SHP77 (cell line): Measurements from ENCODE around the gene PPP6R1.

Experiments
- DNase-seq, 2 experiments: peaks; one replicate each; lab custom pipeline; 2025; lab: John Stamatoyannopoulos, UW

Gene PPP6R1

DNA sequence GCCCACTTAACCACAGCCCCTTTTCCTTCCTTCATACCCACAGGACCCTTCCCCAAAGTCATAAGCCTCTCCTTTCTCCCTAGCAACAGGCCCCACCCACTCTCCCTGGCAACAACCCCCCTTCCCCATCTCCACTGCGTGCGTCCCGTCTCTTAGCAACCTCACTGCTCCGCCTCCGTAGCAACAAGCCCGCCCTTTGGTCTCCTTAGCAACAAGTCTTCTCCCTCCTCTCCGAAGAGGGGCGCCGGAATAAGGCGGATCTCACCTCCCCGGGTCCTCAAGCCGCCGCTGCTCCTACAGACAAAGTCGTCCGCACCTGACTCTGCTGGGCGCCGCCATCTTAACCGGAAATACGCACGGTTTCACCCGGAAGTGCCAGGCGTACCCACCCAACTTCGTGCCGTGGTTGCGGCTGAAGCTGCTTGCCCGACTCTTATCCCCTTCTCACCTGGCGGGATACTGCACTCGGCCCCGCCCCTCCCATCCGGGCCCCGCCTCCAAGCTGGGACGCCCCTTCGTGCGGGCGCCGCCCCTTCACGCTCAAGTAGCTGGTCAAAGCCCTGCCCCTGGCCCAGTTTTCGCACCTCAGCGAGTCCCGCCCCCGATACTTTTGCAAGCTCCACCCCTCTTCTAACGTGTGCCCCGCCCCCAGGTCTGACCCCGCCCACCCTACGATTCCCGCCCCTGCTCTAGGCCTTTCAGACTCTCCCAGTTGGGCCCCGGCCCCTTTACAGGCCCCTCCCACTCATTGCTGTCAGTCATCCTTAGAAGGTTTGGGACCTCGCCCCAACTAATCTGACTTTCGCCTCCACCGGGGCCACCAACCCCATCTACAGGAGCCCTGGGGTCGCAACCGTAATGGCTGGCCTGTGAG, 21.2 kb upstream of the PPP6R1 start, which contains the start of gene HSPBP1:
TSS of gene HSPBP1 (minus strand) at position 341 of the 874 bp plus-strand sequence. CDS start 502 bp downstream, outside the sequence.
- peak; percentile 95 for DNase-seq

DNA sequence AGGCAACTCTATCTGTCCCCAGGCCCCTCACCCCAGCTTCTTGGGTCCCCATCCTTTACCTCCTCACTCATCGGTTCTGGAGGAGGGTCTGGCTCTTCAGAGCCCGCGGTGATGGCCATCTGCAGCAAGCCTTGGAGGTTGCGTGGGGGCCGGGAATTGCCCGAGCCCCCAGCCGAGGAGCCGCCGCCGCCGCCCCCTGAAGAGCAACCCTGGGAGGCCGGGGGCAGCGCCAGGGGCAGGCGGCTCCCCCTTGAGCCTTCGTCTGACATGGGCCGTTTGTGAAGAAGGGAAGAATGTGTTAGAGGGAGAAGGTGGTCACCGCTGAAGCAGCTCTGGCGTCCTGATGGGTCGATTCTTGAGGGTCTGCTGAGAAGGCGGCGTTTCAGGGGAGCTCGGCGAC, 20.5 kb upstream of the PPP6R1 start:
- DNase-seq = no peak

DNA sequence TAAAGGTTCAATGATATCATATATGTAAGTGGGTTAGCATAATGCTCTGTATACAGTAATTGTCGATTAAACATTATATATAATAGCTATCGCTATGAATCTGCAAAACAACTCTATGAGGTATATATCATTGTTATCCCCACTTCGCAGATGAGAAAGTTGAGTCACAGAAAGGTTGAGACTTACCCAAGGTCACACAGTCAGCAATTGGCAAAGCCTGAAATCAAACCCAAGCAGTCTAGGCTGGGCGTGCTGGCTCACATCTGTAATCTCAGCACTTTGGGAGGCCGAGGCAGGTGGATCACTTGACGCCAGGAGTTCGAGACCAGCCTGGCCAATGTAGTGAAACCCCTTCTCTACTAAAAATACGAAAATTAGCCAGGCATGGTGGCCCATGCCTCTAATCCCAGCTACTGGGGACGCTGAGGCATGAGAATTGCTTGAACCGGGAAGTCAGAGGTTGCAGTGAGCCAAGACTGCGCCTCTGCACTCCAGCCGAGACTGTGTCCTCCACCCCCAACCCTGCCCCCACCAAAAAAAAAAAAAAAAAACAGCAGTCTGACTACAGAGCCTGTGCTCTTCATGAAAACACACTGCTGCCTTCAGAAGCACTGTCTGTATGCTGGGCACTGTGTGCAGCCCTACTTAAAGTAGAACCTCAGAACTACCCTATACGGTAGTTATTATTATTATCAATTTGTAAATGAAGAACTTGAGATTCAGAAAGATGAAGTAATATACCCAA, 19.7 kb upstream of the PPP6R1 start:
- no peak for DNase-seq

DNA sequence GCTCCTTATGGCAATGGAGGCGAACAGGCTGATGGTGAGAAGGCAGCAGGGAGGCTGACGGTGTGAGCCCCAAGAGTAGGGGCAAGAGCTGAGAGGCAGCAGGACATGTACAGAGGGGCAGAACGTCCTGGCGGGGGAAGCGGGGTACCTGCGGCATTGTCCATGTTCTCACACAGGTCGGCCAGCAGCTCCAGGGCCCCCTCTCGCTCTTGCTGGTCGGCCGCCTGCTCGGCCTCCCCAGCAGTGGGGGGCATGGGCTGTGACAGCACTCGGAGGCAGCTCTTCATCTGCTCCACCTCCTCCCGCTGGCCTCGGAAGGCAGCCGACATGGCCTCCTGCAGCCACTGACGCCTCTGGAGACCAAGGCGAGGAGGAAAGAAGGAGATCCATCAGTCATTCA, 18.7 kb upstream of the PPP6R1 start:
- DNase-seq = no peak

DNA sequence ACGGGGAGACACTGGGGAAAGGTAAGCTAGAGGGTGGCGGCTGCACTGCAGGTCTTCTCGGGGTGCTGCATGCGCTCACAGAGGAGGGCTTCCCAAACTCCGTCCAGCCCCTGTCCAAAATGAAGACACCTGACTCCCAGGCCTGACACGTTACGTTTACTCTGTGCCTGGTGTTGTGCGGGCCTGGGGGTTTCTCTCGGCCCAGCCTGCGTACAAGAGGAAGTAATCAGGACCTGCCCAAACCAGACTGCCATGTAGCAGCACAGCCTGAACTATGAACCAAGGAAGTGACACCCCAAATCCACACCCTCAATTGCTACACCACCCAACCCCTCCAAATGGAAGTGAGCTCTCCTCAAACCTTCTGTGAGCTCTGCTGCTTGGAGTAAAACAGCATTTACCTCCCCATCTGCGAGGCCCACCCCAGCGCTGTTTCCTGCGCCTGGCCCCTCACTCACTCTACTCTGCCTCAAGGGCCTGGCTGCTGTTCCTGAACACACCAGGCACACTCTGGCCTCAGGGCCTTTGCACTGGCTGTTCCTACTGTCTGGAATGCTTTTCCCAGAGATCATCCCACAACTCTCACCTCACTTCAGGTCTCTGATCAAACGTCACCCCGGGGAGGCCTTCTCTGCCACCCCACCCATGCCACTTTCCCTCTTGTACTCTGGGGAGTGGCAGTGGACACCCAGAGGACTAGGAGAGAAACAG, 18.1 kb upstream of the PPP6R1 start:
- no peak for DNase-seq

DNA sequence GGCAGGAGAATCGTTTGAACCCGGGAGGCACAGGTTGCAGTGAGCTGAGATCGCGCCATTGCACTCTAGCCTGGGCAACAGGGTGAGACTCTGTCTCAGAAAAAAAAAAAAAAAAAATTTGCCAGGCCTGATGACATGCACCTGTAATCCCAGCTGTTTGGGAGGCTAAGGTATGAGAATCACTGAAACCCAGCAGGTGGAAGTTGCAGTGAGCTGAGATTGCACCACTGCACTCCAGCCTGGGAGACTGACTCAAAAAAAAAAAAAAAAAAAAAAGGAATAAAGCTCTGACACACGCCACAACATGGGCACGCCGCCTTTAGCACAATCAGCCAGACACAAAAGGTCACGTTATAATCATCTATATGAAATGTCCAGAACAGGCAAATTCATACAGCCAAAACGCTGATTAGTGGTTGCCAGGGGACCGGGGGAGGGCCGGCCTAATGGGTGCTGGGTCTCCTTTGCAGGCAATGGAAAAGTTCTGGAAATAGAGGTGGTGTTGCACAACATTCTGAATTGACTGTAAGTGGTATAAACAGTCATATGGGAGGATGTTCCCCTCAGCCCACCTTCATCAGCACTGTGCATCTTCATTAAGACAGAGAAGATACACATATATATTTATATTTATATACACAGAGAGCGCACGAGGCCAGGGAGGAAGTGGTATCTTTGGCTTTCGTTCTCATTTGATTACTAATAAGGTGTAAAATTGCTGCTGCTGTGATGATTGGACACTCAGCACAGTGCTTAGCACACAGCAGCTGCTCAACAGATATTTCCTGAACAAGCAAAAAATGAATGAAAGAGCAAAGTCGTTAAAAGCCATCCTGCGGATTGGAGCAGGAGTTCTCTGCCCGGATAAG, 17.3 kb upstream of the PPP6R1 start:
- DNase-seq = no peak

DNA sequence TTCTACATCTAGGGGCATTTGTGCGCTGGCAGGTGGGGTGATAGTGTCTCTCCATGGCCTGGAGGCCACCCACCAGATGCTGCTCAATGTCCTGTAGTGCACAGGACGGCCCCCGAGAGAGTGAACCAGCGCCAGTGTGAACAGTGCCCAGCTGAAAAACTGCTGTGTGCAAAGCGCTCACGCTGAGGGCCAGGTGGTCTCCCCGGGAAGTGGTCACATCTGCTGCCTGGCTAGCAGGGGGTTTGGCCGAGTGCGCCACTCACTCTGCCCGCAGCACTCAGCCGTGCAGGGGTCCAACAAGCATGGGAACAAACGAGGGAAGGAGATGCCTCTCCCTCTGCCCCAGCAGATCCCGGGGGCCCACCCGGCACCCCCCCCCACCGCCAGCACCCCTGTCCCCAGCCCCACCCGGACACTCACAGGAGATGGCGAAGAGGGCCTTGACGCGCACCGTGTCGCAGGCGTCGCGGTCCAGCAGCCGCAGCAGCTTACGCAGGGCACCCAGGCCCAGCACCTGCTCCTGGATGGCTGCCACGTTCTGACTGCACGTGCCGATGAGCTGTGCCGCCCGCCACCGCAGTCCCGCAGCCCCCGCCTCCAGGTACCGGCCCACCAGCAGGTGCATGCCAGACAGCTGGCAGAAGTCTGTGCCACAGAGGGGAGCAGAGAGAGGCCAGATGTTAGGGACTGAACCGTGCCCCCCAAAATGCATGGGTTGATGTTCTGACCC, 15.3 kb upstream of the PPP6R1 start:
- peak; percentile 47 to 60 for DNase-seq

DNA sequence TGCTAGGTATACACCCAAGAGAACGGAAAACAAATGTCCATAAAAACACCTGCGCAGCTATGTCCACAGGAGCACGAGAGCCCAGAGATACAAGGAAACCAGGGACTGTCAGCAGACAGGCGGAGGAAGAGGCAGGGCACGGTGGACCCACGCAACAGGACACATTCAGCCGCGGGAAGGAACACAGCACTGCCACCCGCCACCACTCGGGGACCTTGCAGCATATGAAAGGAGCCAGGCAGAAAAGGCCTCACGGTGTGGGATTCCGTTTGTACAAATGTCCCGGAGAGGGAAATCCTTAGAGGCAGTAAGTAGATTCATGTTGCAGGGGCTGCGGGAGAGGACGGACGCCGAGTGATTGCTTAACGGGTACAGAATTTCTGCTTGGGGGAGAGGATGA, 13.3 kb upstream of the PPP6R1 start:
- no peak for DNase-seq

DNA sequence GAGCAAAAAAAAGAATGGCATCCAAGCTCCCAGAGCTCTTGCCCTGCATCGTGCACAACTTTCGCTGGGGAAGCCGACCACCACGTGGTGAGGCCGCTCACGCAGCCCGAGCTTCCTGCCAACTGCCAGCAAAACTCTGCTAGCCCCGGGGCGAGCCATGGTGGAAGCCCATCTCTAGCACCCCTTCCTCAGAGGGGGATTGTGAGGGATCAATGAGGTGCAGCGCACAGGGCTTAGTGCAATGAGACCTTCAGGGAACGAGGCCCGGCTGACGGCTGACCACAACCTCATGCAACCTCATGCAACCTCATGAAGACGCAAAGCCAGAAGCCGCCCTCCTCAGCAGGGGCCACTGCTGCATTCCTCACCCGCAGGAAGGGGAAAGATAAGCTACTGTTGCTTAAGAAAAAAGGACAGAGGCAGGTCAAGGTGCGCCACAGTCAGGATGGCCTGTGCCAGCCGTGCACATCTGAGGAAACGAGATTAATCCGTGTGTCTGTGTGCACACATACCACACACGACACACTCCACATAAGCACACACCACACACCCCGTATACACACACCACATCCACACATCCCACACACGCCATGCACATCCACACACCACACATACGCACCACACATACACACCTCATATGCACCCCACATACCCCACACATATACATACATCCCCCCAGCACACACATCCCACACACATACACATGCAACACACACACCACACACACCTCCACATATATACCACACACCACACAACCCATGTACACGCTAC, 11.5 kb upstream of the PPP6R1 start:
- no peak for DNase-seq

DNA sequence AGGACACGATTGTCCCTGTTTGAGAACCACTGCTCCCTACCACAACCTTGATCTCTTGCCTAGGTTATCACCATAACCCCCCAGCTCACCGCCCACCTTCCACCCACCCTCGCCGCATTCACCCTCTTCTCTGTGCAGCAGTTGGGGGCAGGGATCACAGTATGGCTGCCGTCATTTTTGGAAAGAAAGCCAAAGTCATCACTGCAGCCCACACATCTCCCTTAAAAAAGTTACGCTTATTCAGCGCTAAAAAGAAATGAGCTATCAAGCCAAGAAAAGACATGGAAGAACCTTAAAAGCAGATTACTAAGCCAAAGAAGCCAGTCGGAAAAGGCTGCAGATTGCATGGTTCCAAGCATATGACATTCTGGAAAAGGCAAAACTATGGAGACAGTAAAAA, 10.5 kb upstream of the PPP6R1 start:
- no peak for DNase-seq

DNA sequence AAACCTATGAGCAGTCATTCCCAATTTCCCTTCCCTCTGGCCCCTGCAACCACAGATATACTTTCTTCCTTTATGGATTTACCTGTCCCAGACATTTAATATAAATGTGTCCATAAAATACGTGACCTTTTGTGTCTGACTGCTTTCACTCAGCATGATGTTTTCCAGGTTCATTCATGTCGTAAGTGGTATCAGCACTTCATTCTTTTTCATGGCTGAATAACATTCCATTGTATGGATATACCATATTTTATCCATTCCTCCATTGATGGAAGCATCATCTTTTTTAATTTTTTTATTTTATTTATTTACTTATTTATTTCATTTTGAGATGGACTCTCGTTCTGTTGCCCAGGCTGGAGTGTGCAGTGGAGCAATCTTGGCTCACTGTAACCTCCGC, 8.0 kb upstream of the PPP6R1 start:
- no peak for DNase-seq

DNA sequence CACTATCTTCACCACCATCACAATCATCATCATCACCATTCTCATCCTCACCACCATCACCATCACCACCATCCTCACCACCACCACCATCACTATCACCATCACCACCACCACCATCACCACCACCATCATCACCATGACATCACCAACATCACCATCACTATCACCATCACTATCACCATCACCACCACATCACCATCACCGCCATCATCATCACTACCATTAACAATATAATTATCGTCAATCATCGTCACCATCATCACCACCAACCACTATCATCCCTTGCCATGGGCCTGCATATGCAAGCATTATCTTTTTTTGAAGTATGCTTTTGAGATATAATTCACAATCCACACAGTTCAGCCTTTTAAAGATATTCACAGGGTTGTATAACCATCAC, 7.6 kb upstream of the PPP6R1 start:
- DNase-seq = no peak

DNA sequence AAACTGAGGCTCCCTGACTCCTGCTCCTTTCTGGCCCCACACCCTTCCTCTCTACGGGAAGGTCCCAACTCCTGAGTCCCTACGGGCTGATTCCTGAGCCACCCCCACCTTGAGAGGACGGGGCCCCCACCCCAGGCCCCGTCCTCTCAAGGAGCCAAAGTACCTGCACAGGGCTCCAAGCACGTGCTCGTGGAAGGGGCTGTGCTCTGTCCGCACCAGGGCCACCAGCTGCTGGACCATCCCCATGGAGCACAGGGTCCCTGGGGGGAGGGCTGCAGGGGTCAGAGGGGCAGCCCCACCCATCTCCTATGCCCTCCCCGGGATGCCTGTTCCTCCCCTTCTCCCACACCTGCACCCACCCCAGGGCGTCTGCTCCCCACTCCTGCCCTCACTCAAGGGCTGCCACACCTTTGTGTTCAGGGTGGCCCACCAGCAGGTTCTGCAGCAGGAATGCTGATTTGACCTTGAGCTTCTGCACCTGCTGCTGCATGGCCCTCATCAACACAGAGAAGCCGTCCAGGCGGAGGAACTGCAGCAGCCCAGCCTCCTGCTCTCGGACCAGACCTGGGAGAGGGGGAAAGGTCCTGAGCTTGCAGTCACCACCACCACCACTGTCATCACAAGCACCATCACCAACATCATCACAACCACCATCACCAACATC, 7.0 kb upstream of the PPP6R1 start:
- no peak for DNase-seq

DNA sequence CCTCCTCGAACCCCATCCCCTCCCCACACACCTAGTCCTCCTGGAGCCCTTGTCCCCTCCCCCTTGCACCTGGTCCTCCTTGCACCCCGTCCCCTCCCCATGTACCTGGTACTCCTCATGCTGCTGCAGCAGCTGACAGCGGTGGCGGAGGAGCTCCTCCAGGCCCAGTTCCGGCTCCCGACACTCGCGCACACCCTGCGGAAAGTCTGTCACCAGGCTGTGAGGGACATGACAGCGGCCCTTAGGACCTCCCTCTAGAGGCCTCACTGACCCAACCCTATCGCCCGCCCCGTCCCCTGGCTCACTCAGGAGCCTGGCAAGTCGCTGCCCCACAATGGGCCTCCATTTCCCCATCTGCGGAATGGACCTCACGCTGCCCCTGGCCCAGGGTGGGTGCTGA, 6.4 kb upstream of the PPP6R1 start:
- no peak for DNase-seq

DNA sequence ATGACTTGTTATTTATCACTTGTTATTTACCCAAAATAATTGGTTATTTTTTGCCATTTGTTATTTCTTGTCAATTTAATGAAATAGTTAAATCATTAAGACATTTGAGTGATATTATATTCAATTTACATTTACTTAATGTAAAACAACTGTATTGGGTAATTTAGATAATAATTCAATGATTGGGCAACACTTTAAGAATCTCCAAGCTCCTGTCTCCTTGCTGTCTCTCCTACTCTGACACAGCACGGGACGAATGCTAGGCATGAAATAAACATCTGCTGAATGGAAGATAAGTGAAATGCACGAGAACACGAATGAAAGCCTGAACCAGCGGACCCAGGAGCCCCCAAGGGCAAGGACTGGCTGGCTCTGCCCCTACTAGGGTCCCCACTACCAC, 5.7 kb upstream of the PPP6R1 start:
- DNase-seq = no peak

DNA sequence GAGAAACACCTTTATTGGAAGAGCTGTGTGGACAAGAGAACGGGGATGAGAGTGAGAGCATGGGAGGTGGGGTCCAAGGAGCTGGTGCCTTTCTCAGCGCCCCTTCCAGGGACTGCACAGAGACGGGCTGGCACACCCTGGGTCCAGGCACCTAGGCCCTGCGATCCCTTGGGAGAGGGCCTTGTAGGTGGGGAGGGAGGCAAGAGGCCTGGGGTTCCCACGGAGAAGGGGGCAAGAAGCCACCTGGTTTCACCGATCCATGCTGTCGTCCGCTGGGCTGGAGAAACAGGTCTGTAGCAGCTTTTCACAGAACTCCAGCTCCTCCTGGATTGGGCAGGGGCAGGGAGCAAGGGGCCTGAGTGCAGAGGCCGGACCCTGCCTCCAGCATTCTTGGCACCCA, 3.5 kb upstream of the PPP6R1 start:
- no peak for DNase-seq

DNA sequence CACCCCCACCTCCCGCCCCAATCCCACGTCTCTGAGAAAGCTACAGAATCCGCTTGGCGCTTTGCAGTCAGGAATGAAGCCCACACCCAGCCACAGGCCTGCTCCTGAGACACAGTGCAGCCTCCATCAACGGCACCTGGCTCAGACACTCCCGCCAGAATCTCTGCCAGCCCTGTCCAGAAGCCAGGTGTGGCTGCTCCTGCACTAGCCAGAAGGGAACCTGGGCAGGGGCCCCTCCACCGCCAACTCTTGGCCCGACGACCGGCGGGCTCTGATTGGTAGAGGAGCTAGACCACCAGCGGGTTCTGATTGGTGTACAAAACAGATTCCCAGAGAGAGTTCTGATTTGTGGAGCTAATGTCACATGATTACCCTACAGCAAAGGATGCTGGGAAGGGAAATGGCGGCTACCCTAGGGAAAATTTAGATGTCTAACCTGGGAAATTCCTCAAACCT, 2.9 kb upstream of the PPP6R1 start:
- DNase-seq = peak; percentile 71 to 83

DNA sequence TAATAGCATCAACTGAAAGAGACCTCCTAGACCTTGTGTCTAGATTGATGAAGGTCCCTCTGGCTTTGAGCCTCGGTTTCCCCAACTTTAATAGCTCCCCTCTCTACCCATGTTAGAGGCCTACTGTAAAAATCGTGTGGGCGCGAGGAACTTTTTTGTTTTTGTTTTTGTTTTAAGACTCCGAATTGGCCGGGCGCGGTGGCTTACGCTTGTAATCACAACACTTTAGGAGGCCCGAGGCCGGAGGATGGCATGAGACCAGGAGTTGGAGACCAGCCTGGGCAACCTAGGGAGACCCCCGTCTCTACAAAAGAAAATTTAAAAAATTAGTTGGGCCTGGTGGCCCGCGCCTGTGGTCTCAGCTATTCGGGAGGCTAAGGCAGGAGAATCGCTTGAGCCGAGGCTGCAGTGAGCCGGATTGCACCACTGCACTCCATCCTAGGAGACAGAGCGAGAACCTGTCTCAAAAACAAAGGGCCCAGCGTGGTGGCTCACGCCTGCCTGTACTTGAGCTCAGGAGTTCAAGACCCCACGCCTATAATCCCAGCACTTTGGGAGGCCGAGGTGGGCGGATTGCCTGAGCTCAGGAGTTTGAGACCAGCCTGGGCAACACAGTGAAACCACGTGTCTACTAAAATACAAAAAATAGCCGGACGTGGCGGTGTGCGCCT, 858 bp upstream of the PPP6R1 start:
- DNase-seq = no peak

DNA sequence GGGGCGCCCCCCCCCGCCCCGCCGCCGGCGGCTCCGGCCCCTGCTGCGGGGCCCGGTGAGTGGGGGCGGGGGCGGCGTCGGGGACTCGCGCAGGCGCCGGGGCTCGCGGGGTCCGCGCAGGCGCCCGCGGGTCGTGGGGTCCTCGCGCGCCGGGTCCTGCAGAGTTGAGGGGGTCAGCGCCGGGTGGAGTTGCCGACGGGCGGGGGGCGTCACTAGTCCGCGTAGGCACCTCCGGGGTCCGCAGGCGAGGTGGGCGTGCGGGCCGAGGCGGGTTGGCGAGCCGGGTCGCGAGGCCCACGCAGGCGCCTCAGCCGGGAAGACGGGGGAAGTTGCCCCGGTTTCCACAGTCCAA, 365 bp downstream of the PPP6R1 start:
- no peak for DNase-seq
